A549 (cell line): Measurements from ENCODE around the gene ODF4. TPM values are rescaled to one million over a fixed set of nuclear protein-coding genes. Genes with fewer than 3 reads are reported as not detected.

Experiments used
- ATAC-seq, 2 experiments: fragments of 200-7000 bp in 1 of 2; fragments of >200 bp in 1 of 2; cut with Nextera tagmentation in 1 of 2; cut with Tn5 transposase in 1 of 2; 3 replicates each; pipeline versions ENCODE4 v1.8.0 to v1.9.1; 2018 to 2020; ENCODE audit warnings: mild to moderate bottlenecking in 1 of 2, moderate library complexity in 1 of 2
- CTCF ChIA-PET: fragments of 300-600 bp; sonication (Branson Sonifier 250); formaldehyde crosslinking; extraction: SDS; loops from one replicate; lab custom pipeline; 2021; ENCODE audit warnings: antibody characterized with exemption, inconsistent platforms; lab: Yijun Ruan, JAX
- POLR2A ChIA-PET: fragments of 350-600 bp; formaldehyde crosslinking; extraction: SDS; loops from one replicate; lab custom pipeline; 2021; ENCODE audit warnings: antibody characterized with exemption, inconsistent platforms; lab: Yijun Ruan, JAX
- DNase-seq, 2 experiments: peaks; one replicate each; pipeline versions ENCODE4 v3.0.0 to v3.0.0-alpha.2; 2011 to 2016; ENCODE audit warnings: low read depth in 1 of 2, low spot score in 1 of 2
- FAIRE-seq: peaks from 2 replicates; lab custom pipeline; 2011; peaks lifted over from hg19 to GRCh38; lab: Jason Lieb, UNC
- H3K27ac ChIP-seq, 2 experiments: fragments of >200 bp; sonication (Bioruptor Twin); formaldehyde crosslinking; 3 replicates each; pipeline ENCODE4 v1.5.1; 2016 to 2017
- H3K4me1 ChIP-seq: fragments of >200 bp; sonication (Bioruptor Twin); formaldehyde crosslinking; 3 replicates; pipeline ENCODE4 v1.6.1; 2016
- H3K4me2 ChIP-seq: fragments of >200 bp; sonication (Bioruptor Twin); formaldehyde crosslinking; 3 replicates; pipeline ENCODE4 v1.6.1; 2016
- H3K4me3 ChIP-seq: fragments of >200 bp; sonication (Bioruptor Twin); formaldehyde crosslinking; 3 replicates; pipeline ENCODE4 v1.5.1; 2016
- H3K9me3 ChIP-seq: fragments of >200 bp; sonication (Bioruptor Twin); formaldehyde crosslinking; 3 replicates; pipeline ENCODE4 v1.6.1; 2016
- ATOH8 ChIP-seq: fragments of 250-450 bp; sonication (Bioruptor Pico); IDR thresholded peaks from 2 replicates; pipeline ENCODE4 v1.5.0; 2020; ENCODE audit warnings: low read depth, mild to moderate bottlenecking, moderate library complexity
- CTCF ChIP-seq: fragments of >200 bp; sonication (Bioruptor Twin); formaldehyde crosslinking; IDR thresholded peaks from 3 replicates; pipeline ENCODE4 v1.5.1; 2016
- EHF ChIP-seq: fragments of 250-450 bp; sonication (Bioruptor Pico); IDR thresholded peaks from 2 replicates; pipeline ENCODE4 v1.5.0; 2020; ENCODE audit warnings: mild to moderate bottlenecking
- EHMT2 ChIP-seq: fragments of 200-600 bp; sonication (generic); IDR thresholded peaks from 2 replicates; pipeline ENCODE4 v1.6.1; 2016; ENCODE audit warnings: antibody characterized with exemption, low read depth, mild to moderate bottlenecking, moderate library complexity
- EP300 ChIP-seq, 2 experiments: fragments of >200 bp; sonication (Bioruptor Twin); formaldehyde crosslinking; IDR thresholded peaks; 2 replicates in 1 of 2; 3 replicates in 1 of 2; pipeline ENCODE4 v1.6.1; 2016 to 2017
- ESRRA ChIP-seq: fragments of 150-350 bp; IDR thresholded peaks from 2 replicates; pipeline ENCODE4 v1.6.1; 2014; ENCODE audit warnings: mild to moderate bottlenecking, low read length, borderline replicate concordance
- FOSB ChIP-seq: fragments of 250-450 bp; sonication (Bioruptor Pico); IDR thresholded peaks from 2 replicates; pipeline ENCODE4 v1.5.0; 2020; ENCODE audit warnings: mild to moderate bottlenecking, moderate library complexity
- FOSL2 ChIP-seq, 2 experiments: fragments of 450-650 bp in 1 of 2; fragments of >200 bp in 1 of 2; sonication (Bioruptor Twin) in 1 of 2; formaldehyde crosslinking; IDR thresholded peaks; 2 replicates each; pipeline versions ENCODE4 v1.5.0 to v1.6.1; 2016 to 2020; ENCODE audit warnings: mild to moderate bottlenecking in 1 of 2, moderate library complexity in 1 of 2
- FOXS1 ChIP-seq: fragments of 250-450 bp; sonication (Bioruptor Pico); IDR thresholded peaks from 2 replicates; pipeline ENCODE4 v1.5.0; 2020; ENCODE audit warnings: mild to moderate bottlenecking, moderate library complexity
- HOXA7 ChIP-seq: fragments of 250-450 bp; sonication (Bioruptor Pico); IDR thresholded peaks from 2 replicates; pipeline ENCODE4 v1.5.0; 2020; ENCODE audit warnings: mild to moderate bottlenecking, moderate library complexity
- HOXB13 ChIP-seq: fragments of 250-450 bp; sonication (Bioruptor Pico); IDR thresholded peaks from 2 replicates; pipeline ENCODE4 v1.5.0; 2020; ENCODE audit warnings: low read depth, mild to moderate bottlenecking, moderate library complexity
- HOXB5 ChIP-seq: fragments of 250-450 bp; sonication (Bioruptor Pico); IDR thresholded peaks from 2 replicates; pipeline ENCODE4 v1.5.0; 2020; ENCODE audit warnings: mild to moderate bottlenecking, moderate library complexity
- KDM1A ChIP-seq: fragments of 200-600 bp; sonication (generic); IDR thresholded peaks from 2 replicates; pipeline ENCODE4 v1.6.1; 2016; ENCODE audit warnings: low read depth, mild to moderate bottlenecking
- MAFK ChIP-seq: fragments of 450-650 bp; IDR thresholded peaks from 2 replicates; pipeline ENCODE4 v1.6.1; 2014; ENCODE audit not compliant: partially characterized antibody
- NFE2L2 ChIP-seq: fragments of 150-350 bp; conservative IDR thresholded peaks from 2 replicates; pipeline ENCODE4 v1.6.1; 2014; ENCODE audit warnings: low read length
- NPAS2 ChIP-seq: fragments of 250-450 bp; sonication (Bioruptor Pico); IDR thresholded peaks from 2 replicates; pipeline ENCODE4 v1.8.0; 2022; ENCODE audit warnings: mild to moderate bottlenecking, moderate library complexity, borderline replicate concordance
- NR3C1 ChIP-seq: fragments of >200 bp; sonication (Bioruptor Twin); formaldehyde crosslinking; IDR thresholded peaks from 3 replicates; pipeline ENCODE4 v1.6.1; 2017
- POLR2A ChIP-seq: IDR thresholded peaks from 2 replicates; pipeline ENCODE4 v1.6.1; 2012; ENCODE audit warnings: mild to moderate bottlenecking, low read length
- RARB ChIP-seq: fragments of 250-450 bp; sonication (Bioruptor Pico); IDR thresholded peaks from 2 replicates; pipeline ENCODE4 v1.8.0; 2021; ENCODE audit warnings: mild to moderate bottlenecking, moderate library complexity
- RCOR1 ChIP-seq: fragments of 150-350 bp; IDR thresholded peaks from 2 replicates; pipeline ENCODE4 v1.6.1; 2014; ENCODE audit warnings: antibody characterized with exemption, low read length, low read depth
- RFX5 ChIP-seq: fragments of 450-650 bp; IDR thresholded peaks from 2 replicates; pipeline ENCODE4 v1.7.1; 2014; ENCODE audit warnings: antibody characterized with exemption, mild to moderate bottlenecking, moderate library complexity
- SMC3 ChIP-seq: fragments of >200 bp; sonication (Bioruptor Twin); formaldehyde crosslinking; IDR thresholded peaks from 3 replicates; pipeline ENCODE4 v1.6.1; 2018; ENCODE audit warnings: inconsistent platforms
- TP53 ChIP-seq: fragments of 250-450 bp; sonication (Bioruptor Pico); IDR thresholded peaks from 2 replicates; pipeline ENCODE4 v1.5.0; 2021; ENCODE audit warnings: mild to moderate bottlenecking, moderate library complexity
- ZFP36 ChIP-seq: fragments of 450-650 bp; IDR thresholded peaks from 2 replicates; pipeline ENCODE4 v1.6.1; 2014; ENCODE audit warnings: borderline replicate concordance; ENCODE audit not compliant: partially characterized antibody
- ZNF302 ChIP-seq: fragments of 250-450 bp; sonication (Bioruptor Pico); IDR thresholded peaks from 2 replicates; pipeline ENCODE4 v1.9.0; 2021; ENCODE audit warnings: inconsistent platforms, mild to moderate bottlenecking, moderate library complexity
- WGBS: methylation state at CpG from one replicate; pipeline ENCODE4 v1.1.6; 2017; ENCODE audit errors: missing lambda C conversion rate; 5-methylcytosine and 5-hydroxymethylcytosine counted together
- polyA plus RNA-seq, 4 experiments: library from polyadenylated mRNA; depleted of rRNA in 3 of 4; stranded (reverse); fragments of >200 nt; fragmentation: RNase III in 1 of 4; extraction: RNeasy Plus Mini Kit Qiagen cat#74134 plus additional on column Dnase treatment in 1 of 4; gene quantifications; 2 replicates in 3 of 4; 3 replicates in 1 of 4; pipeline ENCODE4 v1.2.3, GENCODE V29; 2011 to 2017
- TF ChIP-seq, protein P1 (sequence below): fragments of >200 bp; sonication (Bioruptor Twin); formaldehyde crosslinking; IDR thresholded peaks from 3 replicates; pipeline ENCODE4 v1.6.1; 2016

ODF4 gene
- polyA plus RNA-seq, 2 of the 4 experiments (the other 2 are of a cell fraction), result not detected

GRCh38 chr17:8315764-8316217, 23.8 kb upstream of the ODF4 start:
- H3K4me2 ChIP-seq, result no peak overlapping the region
- CTCF ChIA-PET, result interaction anchor here (0.9 to 7.0 kb wide), 4 partner anchors 12 to 60 kb away, joined by 3 to 39 read pairs (median 4); partner anchors contain the start of gene KRABD2
- no peak for FAIRE-seq

GRCh38 chr17:8318010-8318935, 21.4 kb upstream of the ODF4 start:
- FAIRE-seq, result no peak
- CTCF ChIA-PET, result interaction anchor here (0.6 to 7.0 kb wide), 5 partner anchors 9 to 124 kb away, joined by 3 to 39 read pairs (median 3); no protein-coding TSS in a partner anchor
- ATAC-seq, result no peak

More at GRCh38 chr17:8315764-8316217, 23.8 kb upstream of the ODF4 start:
- Histone ChIP-seq H3K4me1 (no peaks in the 10 kb centered on the region), H3K9me3 (no peaks in the 10 kb centered on the region), H3K4me3 (no peak overlapping the region), H3K27ac (no peak overlapping the region)
- ATAC-seq, result no peak; a peak in 1 of 6 replicates
- no peak for DNase-seq
- WGBS, result 81% methylated on average over 26 of the region's 26 CpGs
- POLR2A ChIA-PET, result no interaction called here
- TF ChIP-seq ZNF302 (CRISPR knock-in tag), result no peak
- no peak for TF ChIP-seq RCOR1
- no peak for TF ChIP-seq CTCF
- TF ChIP-seq EP300 (IDR thresholded peaks at IDR 0.05), result no peak
- TF ChIP-seq, protein P1, sequence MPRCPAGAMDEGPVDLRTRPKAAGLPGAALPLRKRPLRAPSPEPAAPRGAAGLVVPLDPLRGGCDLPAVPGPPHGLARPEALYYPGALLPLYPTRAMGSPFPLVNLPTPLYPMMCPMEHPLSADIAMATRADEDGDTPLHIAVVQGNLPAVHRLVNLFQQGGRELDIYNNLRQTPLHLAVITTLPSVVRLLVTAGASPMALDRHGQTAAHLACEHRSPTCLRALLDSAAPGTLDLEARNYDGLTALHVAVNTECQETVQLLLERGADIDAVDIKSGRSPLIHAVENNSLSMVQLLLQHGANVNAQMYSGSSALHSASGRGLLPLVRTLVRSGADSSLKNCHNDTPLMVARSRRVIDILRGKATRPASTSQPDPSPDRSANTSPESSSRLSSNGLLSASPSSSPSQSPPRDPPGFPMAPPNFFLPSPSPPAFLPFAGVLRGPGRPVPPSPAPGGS, result no peak
- TF ChIP-seq KDM1A, result no peak
- TF ChIP-seq TP53, result no peak
- no peak for TF ChIP-seq HOXB13 (CRISPR knock-in tag)
- TF ChIP-seq RFX5, result no peak
- no peak for TF ChIP-seq ZFP36
- no peak for TF ChIP-seq NFE2L2
- no peak for TF ChIP-seq SMC3
- TF ChIP-seq FOXS1, result no peak
- no peak for TF ChIP-seq FOSB

GRCh38 chr17:8320262-8320661, 19.4 kb upstream of the ODF4 start:
- no peaks in the 10 kb centered on the region for H3K9me3 ChIP-seq
- H3K4me1 ChIP-seq, result no peaks in the 10 kb centered on the region
- DNase-seq (no peak), FAIRE-seq (no peak), ATAC-seq (no peak)
- no peak overlapping the region for H3K27ac ChIP-seq
- 52% methylated on average over 4 of the region's 4 CpGs for WGBS
- no peak overlapping the region for H3K4me2 ChIP-seq
- no peak overlapping the region for H3K4me3 ChIP-seq
- ChIA-PET POLR2A (no interaction called here), CTCF (interaction anchor here (1.1 to 1.4 kb wide), 2 partner anchors 19 kb away, joined by 3 to 4 read pairs; no protein-coding TSS in a partner anchor)
- TF ChIP-seq ATOH8 (no peak), NPAS2 (CRISPR knock-in tag) (no peak), RARB (CRISPR knock-in tag) (no peak), FOSL2 (IDR thresholded peaks at IDR 0.05) (no peak), FOSL2 (CRISPR knock-in tag; IDR thresholded peaks at IDR 0.05) (no peak), NR3C1 (no peak), CTCF (no peak), ZFP36 (no peak), MAFK (no peak), EHMT2 (no peak), HOXA7 (no peak), EHF (no peak), HOXB5 (CRISPR knock-in tag) (no peak)
- TF ChIP-seq, protein P1, result no peak

More at GRCh38 chr17:8318010-8318935, 21.4 kb upstream of the ODF4 start:
- Histone ChIP-seq H3K4me2 (no peak overlapping the region), H3K4me3 (no peak overlapping the region), H3K9me3 (no peaks in the 10 kb centered on the region), H3K4me1 (no peaks in the 10 kb centered on the region), H3K27ac (no peak overlapping the region)
- POLR2A ChIA-PET, result no interaction called here
- 81% methylated on average over 24 of the region's 24 CpGs for WGBS
- 0 out of 2 replicates have a peak, but pooled peaks have one; percentile 9 for TF ChIP-seq POLR2A
- TF ChIP-seq ESRRA, result no peak
- no peak for DNase-seq
